Measurements from ENCODE around the gene COL6A1. TPM values are rescaled to one million over a fixed set of nuclear protein-coding genes. Genes with fewer than 3 reads are reported as not detected.

COL6A1 gene
- total RNA-seq, 2 experiments from 2014 or later, result not detected

GRCh38 chr21:45952974-45953373, 28.6 kb upstream of the COL6A1 start:
- TF ChIP-seq, protein P1, sequence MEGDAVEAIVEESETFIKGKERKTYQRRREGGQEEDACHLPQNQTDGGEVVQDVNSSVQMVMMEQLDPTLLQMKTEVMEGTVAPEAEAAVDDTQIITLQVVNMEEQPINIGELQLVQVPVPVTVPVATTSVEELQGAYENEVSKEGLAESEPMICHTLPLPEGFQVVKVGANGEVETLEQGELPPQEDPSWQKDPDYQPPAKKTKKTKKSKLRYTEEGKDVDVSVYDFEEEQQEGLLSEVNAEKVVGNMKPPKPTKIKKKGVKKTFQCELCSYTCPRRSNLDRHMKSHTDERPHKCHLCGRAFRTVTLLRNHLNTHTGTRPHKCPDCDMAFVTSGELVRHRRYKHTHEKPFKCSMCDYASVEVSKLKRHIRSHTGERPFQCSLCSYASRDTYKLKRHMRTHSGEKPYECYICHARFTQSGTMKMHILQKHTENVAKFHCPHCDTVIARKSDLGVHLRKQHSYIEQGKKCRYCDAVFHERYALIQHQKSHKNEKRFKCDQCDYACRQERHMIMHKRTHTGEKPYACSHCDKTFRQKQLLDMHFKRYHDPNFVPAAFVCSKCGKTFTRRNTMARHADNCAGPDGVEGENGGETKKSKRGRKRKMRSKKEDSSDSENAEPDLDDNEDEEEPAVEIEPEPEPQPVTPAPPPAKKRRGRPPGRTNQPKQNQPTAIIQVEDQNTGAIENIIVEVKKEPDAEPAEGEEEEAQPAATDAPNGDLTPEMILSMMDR (conservative IDR thresholded peaks at IDR 0.05; ENCODE audit: low read length), result no peak
- no peak for TF ChIP-seq EZH2phosphoT487 (IDR thresholded peaks at IDR 0.05; ENCODE audit: borderline replicate concordance, low read depth, low read length)
- intact Hi-C loops (cut with micrococcal nuclease; ENCODE audit: unreplicated experiment), result no loop called here
- POLR2A ChIA-PET, result no interaction called here
- no peaks in the 10 kb centered on the region for H4K20me1 ChIP-seq (ENCODE audit: insufficient read depth, low read length)
- no peak overlapping the region for H3K4me2 ChIP-seq (ENCODE audit: low read length)
- no peaks in the 10 kb centered on the region for H3K9me2 ChIP-seq (ENCODE audit: insufficient read depth, low read length)
- H2AFZ ChIP-seq (ENCODE audit: low read length), result no peak overlapping the region
- no peaks in the 10 kb centered on the region for H3K36me3 ChIP-seq (ENCODE audit: insufficient read depth, low read length)
- H3K79me2 ChIP-seq (ENCODE audit: insufficient read depth, low read depth, low read length), result no peaks in the 10 kb centered on the region
- DNase-seq (ENCODE audit: low spot score), result no peak
- BruUV-seq (replicated peaks), result no TSS peak
- H3K27ac ChIP-seq (ENCODE audit: low read depth, low read length, poor library complexity, severe bottlenecking), result no peak overlapping the region
- no peaks in the 10 kb centered on the region for H3K4me1 ChIP-seq (ENCODE audit: insufficient read depth, low read length, poor library complexity, severe bottlenecking)
- H3K4me3 ChIP-seq (ENCODE audit: low read depth, low read length, poor library complexity, severe bottlenecking), result no peak overlapping the region
- no peaks in the 10 kb centered on the region for H3K9me3 ChIP-seq (ENCODE audit: low read length)
- CTCF ChIA-PET (ENCODE audit: unreplicated experiment), result no interaction called here

DNA sequence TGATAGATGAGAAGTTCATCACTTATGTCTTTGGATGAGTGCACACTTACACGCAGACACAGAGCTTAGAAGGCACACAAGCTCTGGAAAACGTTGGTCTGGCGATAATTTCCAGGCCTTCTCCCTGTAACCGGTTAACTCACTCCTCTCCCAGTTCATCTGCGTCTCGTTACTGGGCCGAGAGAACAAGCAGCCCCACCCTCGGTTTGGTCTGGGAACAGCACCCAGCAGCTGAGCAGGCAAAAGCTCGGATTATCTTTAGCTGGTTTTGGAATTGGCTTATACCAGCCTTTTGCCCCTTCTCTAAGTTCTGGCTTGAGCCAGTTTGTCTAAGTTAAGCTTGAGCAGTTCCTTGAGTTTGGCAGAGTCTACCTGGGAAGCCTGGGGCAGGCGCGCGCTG, 27.3 kb upstream of the COL6A1 start:
- CTCF ChIA-PET (ENCODE audit: unreplicated experiment), result no interaction called here
- H2AFZ ChIP-seq (ENCODE audit: low read length), result no peak overlapping the region

GRCh38 chr21:45954921-45955320, 26.6 kb upstream of the COL6A1 start:
- intact Hi-C loops (cut with micrococcal nuclease; ENCODE audit: unreplicated experiment), result no loop called here
- CTCF ChIA-PET (ENCODE audit: unreplicated experiment), result no interaction called here
- no peaks in the 10 kb centered on the region for H4K20me1 ChIP-seq (ENCODE audit: insufficient read depth, low read length)

More for the DNA sequence above, 27.3 kb upstream of the COL6A1 start:
- H3K9me2 ChIP-seq (ENCODE audit: insufficient read depth, low read length), result no peaks in the 10 kb centered on the region
- DNase-seq (ENCODE audit: low spot score), result no peak
- POLR2A ChIA-PET, result no interaction called here
- no peaks in the 10 kb centered on the region for H3K79me2 ChIP-seq (ENCODE audit: insufficient read depth, low read depth, low read length)
- no peak overlapping the region for H3K4me2 ChIP-seq (ENCODE audit: low read length)
- no TSS peak for BruUV-seq (replicated peaks)
- no peaks in the 10 kb centered on the region for H3K36me3 ChIP-seq (ENCODE audit: insufficient read depth, low read length)
- H4K20me1 ChIP-seq (ENCODE audit: insufficient read depth, low read length), result no peaks in the 10 kb centered on the region
- intact Hi-C loops (cut with micrococcal nuclease; ENCODE audit: unreplicated experiment), result no loop called here
- H3K27ac ChIP-seq (ENCODE audit: low read depth, low read length, poor library complexity, severe bottlenecking), result no peak overlapping the region
- no peak for TF ChIP-seq EZH2phosphoT487 (IDR thresholded peaks at IDR 0.05; ENCODE audit: borderline replicate concordance, low read depth, low read length)
- TF ChIP-seq, protein P1 (conservative IDR thresholded peaks at IDR 0.05; ENCODE audit: low read length), result no peak
- no peaks in the 10 kb centered on the region for H3K4me1 ChIP-seq (ENCODE audit: insufficient read depth, low read length, poor library complexity, severe bottlenecking)
- H3K9me3 ChIP-seq (ENCODE audit: low read length), result no peaks in the 10 kb centered on the region
- no peak overlapping the region for H3K4me3 ChIP-seq (ENCODE audit: low read depth, low read length, poor library complexity, severe bottlenecking)

More at GRCh38 chr21:45954921-45955320, 26.6 kb upstream of the COL6A1 start:
- TF ChIP-seq, protein P1 (conservative IDR thresholded peaks at IDR 0.05; ENCODE audit: low read length), result no peak
- no peak for TF ChIP-seq EZH2phosphoT487 (IDR thresholded peaks at IDR 0.05; ENCODE audit: borderline replicate concordance, low read depth, low read length)
- H3K79me2 ChIP-seq (ENCODE audit: insufficient read depth, low read depth, low read length), result no peaks in the 10 kb centered on the region
- H3K36me3 ChIP-seq (ENCODE audit: insufficient read depth, low read length), result no peaks in the 10 kb centered on the region
- no peaks in the 10 kb centered on the region for H3K4me1 ChIP-seq (ENCODE audit: insufficient read depth, low read length, poor library complexity, severe bottlenecking)
- H3K4me3 ChIP-seq (ENCODE audit: low read depth, low read length, poor library complexity, severe bottlenecking), result no peak overlapping the region
- no peak for DNase-seq (ENCODE audit: low spot score)
- H3K9me2 ChIP-seq (ENCODE audit: insufficient read depth, low read length), result no peaks in the 10 kb centered on the region
- no peak overlapping the region for H3K27ac ChIP-seq (ENCODE audit: low read depth, low read length, poor library complexity, severe bottlenecking)
- H3K9me3 ChIP-seq (ENCODE audit: low read length), result no peaks in the 10 kb centered on the region
- no peak overlapping the region for H3K4me2 ChIP-seq (ENCODE audit: low read length)
- BruUV-seq (replicated peaks), result no TSS peak
- POLR2A ChIA-PET, result no interaction called here
- no peak overlapping the region for H2AFZ ChIP-seq (ENCODE audit: low read length)
